AG09309 (cell line): Measurements from ENCODE around the gene PSMD2.
A peak's percentile ranks its signal among the peaks of the same experiment; 100 is the strongest.

Source experiments
- DNase-seq: peaks from one replicate; pipeline ENCODE4 v3.0.0-alpha.2; 2010; ENCODE audit warnings: low read depth
- H3K4me3 ChIP-seq: 2 replicates; pipeline ENCODE4 v1.5.1; 2011; ENCODE audit warnings: mild to moderate bottlenecking, low read depth, low read length, moderate library complexity; ENCODE audit not compliant: control insufficient read depth
- TF ChIP-seq, protein P1 (sequence below): IDR thresholded peaks from 2 replicates; pipeline ENCODE4 v1.5.1; 2011; ENCODE audit warnings: mild to moderate bottlenecking, low read depth, low read length, inconsistent platforms; ENCODE audit not compliant: insufficient read depth, control insufficient read depth; ENCODE audit errors: missing control alignments

PSMD2 gene

DNA sequence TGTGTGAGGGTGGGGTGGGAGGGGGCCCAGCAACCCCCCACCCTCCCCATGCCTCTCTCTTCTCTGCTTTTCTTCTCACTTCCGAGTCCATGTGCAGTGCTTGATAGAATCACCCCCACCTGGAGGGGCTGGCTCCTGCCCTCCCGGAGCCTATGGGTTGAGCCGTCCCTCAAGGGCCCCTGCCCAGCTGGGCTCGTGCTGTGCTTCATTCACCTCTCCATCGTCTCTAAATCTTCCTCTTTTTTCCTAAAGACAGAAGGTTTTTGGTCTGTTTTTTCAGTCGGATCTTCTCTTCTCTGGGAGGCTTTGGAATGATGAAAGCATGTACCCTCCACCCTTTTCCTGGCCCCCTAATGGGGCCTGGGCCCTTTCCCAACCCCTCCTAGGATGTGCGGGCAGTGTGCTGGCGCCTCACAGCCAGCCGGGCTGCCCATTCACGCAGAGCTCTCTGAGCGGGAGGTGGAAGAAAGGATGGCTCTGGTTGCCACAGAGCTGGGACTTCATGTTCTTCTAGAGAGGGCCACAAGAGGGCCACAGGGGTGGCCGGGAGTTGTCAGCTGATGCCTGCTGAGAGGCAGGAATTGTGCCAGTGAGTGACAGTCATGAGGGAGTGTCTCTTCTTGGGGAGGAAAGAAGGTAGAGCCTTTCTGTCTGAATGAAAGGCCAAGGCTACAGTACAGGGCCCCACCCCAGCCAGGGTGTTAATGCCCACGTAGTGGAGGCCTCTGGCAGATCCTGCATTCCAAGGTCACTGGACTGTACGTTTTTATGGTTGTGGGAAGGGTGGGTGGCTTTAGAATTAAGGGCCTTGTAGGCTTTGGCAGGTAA is 46.5 kb downstream of the PSMD2 start:
- no peak overlapping the region for H3K4me3 ChIP-seq
- TF ChIP-seq, protein P1, sequence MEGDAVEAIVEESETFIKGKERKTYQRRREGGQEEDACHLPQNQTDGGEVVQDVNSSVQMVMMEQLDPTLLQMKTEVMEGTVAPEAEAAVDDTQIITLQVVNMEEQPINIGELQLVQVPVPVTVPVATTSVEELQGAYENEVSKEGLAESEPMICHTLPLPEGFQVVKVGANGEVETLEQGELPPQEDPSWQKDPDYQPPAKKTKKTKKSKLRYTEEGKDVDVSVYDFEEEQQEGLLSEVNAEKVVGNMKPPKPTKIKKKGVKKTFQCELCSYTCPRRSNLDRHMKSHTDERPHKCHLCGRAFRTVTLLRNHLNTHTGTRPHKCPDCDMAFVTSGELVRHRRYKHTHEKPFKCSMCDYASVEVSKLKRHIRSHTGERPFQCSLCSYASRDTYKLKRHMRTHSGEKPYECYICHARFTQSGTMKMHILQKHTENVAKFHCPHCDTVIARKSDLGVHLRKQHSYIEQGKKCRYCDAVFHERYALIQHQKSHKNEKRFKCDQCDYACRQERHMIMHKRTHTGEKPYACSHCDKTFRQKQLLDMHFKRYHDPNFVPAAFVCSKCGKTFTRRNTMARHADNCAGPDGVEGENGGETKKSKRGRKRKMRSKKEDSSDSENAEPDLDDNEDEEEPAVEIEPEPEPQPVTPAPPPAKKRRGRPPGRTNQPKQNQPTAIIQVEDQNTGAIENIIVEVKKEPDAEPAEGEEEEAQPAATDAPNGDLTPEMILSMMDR, result peak; percentile 54
- no peak for DNase-seq

- no peak for DNase-seq
- TF ChIP-seq, protein P1, result no peak
- no peak overlapping the region for H3K4me3 ChIP-seq
Observed at GRCh38 chr3:184346480-184347190, 47.6 kb downstream of the PSMD2 start.

- TF ChIP-seq, protein P1, result no peak
- H3K4me3 ChIP-seq, result no peak overlapping the region
- no peak for DNase-seq
Observed at GRCh38 chr3:184347321-184348056, 48.4 kb downstream of the PSMD2 start.

DNA sequence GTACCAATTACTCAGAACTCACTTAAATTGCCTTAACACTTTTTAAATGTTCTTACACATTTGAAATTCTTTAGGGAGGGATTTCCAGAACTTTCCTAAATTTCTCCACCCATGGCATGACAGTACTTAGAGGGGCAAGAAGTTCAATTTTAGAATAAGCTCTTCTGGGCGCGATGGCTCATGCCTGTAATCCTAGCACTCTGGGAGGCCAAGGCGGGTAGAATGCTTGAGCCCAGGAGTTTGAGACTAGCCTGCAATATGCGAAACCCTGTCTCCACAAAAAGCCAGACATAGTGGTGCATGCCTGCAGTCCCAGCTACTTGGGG is 49.0 kb downstream of the PSMD2 start:
- TF ChIP-seq, protein P1, result no peak
- H3K4me3 ChIP-seq, result no peak overlapping the region

DNA sequence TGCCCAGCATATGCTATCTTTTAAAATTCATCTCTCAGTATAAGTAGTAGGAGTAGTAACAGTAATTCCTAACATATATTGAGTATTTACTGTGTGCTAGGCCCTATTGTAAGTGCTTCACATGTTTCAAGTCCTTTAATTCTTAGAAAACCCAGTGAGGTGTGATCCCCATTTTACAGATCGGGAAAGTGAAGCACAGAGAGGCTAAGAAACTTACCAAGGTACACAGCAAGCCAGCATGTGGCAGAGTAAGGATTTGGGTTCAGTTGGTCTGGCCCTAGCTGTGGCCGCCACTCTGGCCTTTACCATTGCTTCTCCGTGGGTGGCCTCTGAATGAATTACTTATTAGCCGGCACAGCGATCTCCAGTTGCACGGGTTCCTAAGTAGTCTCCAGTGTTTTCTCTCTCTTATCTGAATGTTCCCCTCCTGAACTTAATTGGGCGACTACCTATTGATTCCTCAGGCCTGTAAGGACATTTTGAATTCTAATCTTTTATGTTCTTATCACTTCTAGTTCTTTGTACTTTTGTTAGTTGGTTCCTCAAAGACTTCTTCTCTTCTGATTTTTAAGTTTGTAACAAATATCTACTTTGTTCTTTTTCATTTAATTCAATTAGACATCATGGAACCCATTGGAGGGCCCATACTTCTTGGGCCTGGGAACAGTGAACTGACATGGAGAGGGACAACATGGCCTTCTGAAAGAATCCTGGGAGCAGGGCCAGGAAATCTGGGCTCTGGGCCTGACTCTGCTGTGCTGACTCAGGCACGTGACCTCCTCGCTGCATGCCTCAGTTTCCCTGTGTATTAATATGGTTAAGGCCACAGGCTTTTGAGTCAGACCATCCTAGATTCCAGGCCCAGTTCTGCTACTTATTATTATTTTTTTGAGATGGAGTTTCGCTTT is 50.8 kb downstream of the PSMD2 start:
- TF ChIP-seq, protein P1, result no peak
- no peak for DNase-seq

More for the DNA sequence above, 49.0 kb downstream of the PSMD2 start:
- DNase-seq, result no peak

DNA sequence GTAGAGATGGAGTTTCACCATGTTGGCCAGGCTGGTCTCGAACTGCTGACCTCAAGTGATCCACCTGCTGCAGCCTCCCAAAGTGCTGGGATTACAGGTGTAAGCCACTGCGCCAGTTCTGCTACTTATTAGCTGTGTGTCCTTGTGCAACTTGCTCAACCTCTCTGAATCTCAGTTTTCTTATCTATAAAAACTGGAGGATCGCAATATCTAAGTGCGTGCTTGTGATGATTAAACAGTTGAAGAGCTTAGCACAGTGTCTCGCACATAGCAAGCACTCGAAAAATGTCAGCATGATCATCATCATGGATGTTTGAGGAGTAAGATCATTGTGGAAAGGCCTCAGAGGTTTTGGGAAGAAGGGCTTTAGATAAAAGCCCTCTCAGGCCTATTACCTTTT is 51.6 kb downstream of the PSMD2 start:
- TF ChIP-seq, protein P1, result no peak
- no peak overlapping the region for H3K4me3 ChIP-seq
- DNase-seq, result no peak

More for the DNA sequence above, 50.8 kb downstream of the PSMD2 start:
- H3K4me3 ChIP-seq, result no peak overlapping the region
